ENCODE data around the gene AVPR2. TPM values are rescaled to one million over a fixed set of nuclear protein-coding genes. Genes with fewer than 3 reads are reported as not detected.

Gene AVPR2
- total RNA-seq, 1 donor from 2014 or later, result not detected

DNA sequence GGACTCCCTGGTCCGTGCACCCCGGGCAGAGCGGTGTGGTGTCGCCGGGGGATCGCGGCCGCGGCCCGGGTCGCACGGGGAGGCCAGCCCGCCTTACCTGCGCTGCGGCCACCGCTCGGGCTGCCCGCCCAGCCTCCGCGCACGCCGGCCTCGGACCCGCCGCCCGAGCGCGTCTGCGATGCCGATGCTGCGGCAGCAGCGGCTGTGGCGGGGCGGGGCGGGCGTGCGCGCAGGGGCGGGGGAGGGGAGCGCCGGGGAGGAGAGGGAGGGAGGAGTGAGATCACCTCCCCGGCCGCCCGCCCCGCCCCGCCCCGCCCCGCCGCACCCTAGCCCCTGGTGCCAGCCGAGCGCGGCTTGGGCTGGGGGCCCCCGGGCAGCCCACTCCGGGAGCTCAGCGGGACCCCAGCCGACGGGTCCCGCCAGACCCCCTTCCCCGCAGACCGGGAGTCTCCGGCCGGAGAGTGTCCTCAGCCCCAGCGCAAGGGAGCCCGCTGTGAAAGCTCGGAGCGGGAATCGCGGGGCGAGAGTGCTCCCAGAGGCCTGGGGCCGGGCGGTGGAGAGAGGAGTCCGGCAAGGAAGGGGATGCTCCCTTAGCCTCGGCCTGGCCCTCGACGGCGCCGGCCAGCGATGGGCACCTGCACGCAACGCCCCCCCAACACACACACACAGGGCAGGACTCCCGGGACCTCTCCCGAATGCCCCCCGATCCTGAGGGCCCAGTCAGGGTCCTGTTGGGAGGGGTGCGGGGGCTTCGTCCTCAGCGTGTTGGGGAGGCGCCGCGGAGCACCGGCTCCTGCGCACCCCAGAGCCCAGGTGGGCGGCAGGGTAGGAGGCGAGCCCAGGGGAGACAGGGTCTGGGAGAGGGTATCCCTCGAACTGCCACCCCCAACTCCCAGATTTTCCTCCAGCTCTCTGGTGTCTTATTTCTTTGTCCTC, 18.2 kb upstream of the AVPR2 start, which contains the start of gene L1CAM:
Gene L1CAM, minus strand, starts transcription at position 206 of the 936 bp plus-strand sequence. CDS start 10,337 bp downstream, outside the sequence.
- DNase-seq, result no peak

DNA sequence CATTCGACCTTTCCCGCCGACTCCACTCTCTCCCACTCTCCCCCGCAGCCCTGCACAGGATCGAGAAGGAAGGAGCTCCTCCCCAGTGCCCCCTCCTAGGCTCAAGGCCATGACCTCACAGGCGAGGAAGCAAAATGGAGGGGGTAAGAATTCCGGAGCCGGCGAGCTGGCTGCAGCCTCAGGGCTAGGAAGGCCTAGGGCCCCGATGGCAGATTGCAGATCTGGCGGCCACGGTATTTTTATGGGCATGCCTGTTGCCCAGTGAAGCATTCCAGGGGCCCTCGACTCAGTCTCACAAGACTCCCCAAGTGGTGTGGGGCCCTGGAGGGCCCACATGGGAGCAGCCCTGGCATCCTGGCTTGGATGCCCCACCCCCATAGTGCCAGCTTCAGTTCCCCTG, 17.6 kb upstream of the AVPR2 start:
- DNase-seq, result no peak

DNA sequence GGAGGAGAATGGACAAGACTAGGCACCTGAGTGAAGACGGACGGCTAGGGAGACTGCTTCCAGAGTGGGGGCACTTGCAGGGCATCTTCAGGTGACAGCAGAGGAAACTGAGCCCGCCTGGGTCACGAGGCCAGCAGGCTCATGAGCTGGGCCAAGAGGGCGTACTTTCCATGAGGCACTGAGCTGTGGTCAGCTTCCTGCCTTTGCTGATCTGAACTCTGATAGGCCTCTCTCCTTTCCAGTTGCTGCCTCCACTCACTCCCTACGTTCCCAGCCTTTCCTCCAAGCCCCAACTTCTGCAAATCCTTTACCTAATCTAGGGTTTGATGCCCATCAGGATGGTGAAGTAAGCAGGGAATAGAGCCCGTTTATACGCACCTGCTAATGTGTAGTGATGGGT, 17.1 kb upstream of the AVPR2 start:
- no peak for DNase-seq

DNA sequence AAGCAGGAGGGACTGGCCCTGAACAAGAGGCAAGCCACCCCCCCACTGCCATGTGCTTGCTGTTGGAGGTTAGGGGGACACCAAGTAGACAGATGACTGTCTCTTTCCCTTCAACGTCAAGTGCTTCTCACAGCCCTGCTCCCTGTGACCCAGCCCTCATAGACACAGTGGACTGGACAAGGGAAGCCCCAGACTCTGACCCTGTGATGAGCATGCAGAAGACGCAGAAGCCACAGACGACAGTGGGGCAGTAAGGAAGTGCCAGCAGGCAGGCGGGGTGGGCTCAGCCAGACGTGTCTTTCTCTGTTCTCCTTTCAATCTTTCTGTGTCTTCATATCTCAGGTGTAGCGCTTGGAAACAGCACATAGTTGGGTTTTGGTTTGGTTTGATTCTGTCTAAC, 16.1 kb upstream of the AVPR2 start:
- DNase-seq, result no peak

DNA sequence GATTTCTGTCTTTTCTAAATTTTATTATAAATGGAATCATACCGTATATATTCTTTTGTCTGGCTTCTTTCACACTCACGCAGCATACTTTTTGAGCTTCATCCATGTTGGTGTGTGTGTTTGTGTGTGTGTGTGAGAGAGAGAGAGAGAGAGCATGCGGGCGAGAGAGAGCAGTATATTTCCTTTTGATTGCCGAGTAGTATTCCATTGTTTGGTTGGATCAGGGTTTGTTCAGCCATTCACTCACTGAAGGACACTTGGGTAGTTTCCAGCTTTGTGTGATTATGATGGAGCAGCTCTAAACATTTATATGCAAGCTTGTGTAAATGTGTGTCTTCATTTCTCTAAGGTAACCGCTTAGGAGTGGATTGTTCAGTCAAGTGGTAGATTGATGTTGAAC, 15.3 kb upstream of the AVPR2 start:
- DNase-seq, result no peak

DNA sequence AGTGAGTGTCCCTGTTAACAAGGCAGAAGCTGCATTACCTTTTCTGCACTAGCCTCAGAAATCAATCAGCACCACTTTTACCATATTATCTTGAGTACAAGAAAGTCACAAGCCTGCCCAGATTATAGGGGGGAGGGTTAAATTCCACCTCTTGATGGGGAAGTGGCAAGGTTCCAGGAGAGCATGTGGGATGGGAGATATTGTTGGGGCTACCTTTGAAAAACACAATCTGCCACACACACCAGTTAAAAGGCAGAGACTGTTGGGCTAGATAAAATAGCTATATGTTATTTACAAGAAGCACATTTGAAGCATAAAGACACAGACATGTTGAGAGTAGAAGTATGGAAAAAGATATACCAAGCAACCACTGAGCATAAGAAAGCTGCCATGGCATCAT, 6.6 kb upstream of the AVPR2 start:
- no peak for DNase-seq

GRCh38 chrX:153900831-153901752, 3.4 kb upstream of the AVPR2 start:
- no peak for DNase-seq

DNA sequence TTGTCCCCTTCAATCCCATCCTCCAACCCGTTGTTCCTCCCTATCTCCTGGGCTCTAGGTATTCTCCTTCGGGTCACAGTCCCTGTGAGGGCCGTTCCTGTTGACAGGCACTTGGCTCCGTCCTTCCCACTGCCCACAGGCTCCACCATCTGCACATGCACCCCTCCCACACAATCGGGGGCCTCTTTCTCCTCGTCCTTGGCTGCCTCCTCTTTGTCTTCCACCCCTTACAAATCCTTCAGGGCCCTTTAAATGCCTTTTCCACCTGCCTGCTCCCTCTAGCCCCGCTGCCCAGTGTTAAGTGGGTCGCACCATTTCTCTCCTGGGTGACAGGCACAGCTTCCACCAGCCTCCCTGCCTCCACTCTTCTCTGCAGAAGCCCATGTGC, 2.7 kb upstream of the AVPR2 start:
- no peak for DNase-seq

GRCh38 chrX:153902385-153902784, 2.1 kb upstream of the AVPR2 start:
- DNase-seq, result no peak

GRCh38 chrX:153903238-153903980, 1.1 kb upstream of the AVPR2 start:
- DNase-seq, result no peak

DNA sequence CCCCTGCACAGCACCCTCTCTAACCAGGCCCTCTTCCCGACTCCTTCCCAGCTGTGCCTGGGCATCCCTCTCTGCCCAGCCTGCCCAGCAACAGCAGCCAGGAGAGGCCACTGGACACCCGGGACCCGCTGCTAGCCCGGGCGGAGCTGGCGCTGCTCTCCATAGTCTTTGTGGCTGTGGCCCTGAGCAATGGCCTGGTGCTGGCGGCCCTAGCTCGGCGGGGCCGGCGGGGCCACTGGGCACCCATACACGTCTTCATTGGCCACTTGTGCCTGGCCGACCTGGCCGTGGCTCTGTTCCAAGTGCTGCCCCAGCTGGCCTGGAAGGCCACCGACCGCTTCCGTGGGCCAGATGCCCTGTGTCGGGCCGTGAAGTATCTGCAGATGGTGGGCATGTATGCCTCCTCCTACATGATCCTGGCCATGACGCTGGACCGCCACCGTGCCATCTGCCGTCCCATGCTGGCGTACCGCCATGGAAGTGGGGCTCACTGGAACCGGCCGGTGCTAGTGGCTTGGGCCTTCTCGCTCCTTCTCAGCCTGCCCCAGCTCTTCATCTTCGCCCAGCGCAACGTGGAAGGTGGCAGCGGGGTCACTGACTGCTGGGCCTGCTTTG, 1.1 kb downstream of the AVPR2 start:
- no peak for DNase-seq

GRCh38 chrX:153906126-153906917, 1.8 kb downstream of the AVPR2 start:
- DNase-seq, result no peak

DNA sequence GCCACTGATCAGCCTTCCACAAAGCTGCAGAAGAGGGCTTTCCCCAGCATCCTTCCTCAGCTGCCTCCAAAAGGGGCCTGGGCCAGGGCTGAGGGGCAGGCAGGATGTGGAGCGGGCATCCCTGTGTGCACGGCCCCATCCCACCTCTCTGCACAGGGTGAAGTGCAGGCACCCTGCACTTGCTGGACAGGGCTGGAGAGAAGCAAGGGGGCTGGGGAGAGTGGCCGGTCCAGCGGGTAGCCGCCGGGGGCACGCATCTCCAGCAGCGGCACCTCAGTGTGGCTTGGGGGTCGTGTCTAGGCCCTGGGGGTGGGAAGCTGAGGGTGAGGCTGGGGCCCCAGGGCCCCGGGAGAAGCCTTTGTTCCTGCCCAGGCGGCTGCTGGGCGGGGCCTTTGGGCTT, 3.0 kb downstream of the AVPR2 start:
- DNase-seq, result no peak

DNA sequence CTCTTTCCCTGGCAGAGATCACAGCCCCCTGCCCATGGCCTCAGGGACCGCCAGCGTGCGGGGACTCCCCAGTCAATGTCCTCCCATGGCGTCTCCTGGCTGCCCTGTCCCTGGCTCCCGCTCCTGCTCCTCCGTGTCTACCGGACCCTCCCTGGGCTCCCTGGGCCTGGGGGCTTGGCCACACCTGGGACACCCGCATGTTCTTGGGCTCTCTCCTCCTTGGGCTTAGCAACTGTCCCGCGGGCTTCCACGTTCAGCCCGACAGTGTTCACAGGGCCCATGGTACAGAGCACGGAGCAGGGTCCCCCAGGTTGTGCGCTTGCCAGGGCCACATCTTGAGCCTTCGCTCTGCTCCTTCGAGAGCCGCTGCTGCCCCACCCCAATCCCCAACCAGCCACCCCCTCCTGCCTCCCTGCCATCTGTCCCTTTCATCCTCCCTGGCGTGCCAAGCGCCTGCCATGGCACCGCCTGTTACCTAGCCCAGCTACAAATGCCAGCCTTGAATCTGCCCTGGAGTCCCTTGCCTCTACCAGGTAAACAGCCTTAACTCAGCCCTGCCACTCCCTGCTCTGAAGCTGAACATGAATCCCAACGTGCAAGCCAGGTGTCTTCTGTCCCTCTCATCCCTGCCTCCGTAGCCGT, 3.9 kb downstream of the AVPR2 start:
- no peak for DNase-seq

DNA sequence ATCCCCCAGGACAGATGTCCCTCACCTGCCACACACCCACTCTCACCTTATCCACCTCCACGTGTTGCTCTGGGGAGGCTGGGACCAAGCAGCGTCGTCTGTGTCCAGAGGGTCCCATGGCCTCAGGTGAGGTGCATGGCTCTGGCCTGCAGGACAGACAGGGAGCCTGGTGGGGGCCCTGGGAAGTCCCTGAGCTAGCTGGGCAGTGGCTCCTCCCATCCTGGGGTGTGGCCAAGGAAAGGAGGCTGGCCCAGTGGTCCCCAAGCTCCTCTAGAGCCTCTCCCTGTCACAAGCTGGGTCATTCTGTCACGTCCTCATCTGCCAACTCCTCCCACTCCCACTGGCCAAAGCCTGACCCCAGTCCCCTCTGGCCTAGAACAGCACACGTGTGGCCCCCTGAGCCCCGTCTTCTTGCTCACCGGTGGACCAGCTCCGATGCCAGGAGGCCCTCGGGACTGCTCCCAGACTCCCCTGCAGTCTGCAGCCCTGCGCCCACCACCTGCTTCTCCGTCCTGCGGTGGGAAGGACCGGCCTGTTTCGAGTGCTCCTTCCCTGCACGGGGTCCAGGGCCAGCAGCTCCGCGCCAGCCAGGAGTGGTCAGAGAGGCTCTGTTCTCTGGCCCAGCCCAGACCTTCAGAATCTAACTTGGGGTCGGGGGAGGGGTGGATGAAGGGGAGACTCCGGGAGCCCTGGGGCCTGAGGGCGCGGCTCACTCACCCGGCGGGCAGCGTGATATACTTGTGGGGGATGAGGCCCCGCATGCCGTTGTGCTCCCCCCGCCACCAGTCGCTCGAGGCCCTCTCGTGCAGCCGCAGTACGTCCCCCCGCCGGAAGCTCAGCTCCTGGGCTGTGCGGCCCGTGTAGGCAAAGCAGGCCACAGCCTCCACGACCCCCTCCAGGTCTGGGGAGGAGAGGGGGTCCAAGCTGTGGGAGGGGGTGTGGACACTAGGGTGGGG, 4.8 kb downstream of the AVPR2 start:
- no peak for DNase-seq

- no peak for DNase-seq
These were observed 5.5 kb downstream of the AVPR2 start for GRCh38 chrX:153909980-153910360.

- no peak for DNase-seq
These were observed 6.0 kb downstream of the AVPR2 start for GRCh38 chrX:153910446-153910845.

- no peak for DNase-seq
These were observed 7.3 kb downstream of the AVPR2 start for GRCh38 chrX:153911798-153912197.

DNA sequence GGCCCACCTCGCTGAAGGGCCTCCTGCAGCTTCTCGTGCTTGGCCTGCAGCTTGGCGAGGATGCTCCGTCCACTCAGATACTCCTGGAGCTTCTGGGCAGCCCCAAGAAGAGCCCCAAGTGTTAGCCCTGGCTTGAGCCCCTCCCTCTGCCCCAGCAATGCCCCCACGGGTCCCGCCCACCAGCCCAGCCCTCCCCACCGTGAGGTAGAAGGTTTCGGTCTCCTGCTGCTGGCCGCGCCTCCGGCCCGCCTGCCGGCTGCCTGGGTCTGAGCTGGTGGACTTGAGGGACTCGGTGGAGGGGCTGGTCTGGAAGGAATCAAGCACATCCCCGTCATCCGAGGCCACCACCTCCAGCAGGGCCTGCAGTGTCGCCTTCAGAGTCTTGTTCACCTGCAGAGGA, 8.7 kb downstream of the AVPR2 start:
- DNase-seq, result no peak

Measured in occipital lobe (tissue), 2 donors.